ENCODE data around the gene CNTNAP2. TPM values are rescaled to one million over a fixed set of nuclear protein-coding genes. Genes with fewer than 3 reads are reported as not detected.

Gene CNTNAP2
- total and polyA plus RNA-seq, 9 of the 15 experiments (the other 6 are each of a cell fraction or from before 2014, with no cell fraction given) = 0.04 to 0.62 (median 0.09) TPM; not detected in 4

DNA sequence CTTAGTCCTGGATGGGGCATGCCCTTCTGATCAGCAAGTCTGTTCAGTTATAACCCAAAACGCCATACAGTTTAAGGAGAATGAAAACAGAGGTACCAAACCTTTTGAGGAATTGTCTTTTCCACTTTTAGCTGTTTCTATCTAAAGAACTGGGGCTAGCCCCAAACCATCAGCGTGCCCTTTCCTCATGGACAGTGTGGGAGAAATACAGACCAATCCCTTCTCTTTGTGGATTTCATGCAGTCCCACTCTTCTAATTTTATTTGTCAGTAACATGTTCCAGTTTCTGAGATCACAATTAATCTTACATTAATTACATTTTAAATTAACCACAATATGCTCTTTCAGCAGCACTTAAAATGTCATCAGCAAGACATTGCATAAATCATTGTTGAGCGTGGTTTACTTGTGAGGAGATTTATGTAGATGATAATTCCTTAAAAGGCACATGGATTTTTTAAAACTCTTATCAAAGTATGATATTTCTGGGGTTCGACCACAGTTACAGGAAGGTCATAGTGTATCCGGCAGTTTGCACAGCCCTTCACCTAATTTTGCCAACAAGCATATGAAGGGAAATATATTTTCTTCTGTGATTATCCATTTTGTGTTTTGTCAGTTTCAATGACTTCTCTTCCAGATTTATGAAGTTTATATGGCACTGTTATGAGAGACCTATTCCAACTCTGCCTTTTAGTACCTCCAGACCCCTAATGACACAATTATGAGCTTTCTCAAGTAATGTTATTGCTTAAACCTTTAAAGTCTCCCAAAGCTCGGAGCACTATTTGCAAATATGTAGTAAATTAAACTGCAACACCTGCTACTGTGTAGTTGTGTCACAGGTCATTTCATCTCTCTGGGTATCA, 1605.6 kb downstream of the CNTNAP2 start (continued):
- TF ChIP-seq, protein P1, sequence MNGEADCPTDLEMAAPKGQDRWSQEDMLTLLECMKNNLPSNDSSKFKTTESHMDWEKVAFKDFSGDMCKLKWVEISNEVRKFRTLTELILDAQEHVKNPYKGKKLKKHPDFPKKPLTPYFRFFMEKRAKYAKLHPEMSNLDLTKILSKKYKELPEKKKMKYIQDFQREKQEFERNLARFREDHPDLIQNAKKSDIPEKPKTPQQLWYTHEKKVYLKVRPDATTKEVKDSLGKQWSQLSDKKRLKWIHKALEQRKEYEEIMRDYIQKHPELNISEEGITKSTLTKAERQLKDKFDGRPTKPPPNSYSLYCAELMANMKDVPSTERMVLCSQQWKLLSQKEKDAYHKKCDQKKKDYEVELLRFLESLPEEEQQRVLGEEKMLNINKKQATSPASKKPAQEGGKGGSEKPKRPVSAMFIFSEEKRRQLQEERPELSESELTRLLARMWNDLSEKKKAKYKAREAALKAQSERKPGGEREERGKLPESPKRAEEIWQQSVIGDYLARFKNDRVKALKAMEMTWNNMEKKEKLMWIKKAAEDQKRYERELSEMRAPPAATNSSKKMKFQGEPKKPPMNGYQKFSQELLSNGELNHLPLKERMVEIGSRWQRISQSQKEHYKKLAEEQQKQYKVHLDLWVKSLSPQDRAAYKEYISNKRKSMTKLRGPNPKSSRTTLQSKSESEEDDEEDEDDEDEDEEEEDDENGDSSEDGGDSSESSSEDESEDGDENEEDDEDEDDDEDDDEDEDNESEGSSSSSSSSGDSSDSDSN (IDR thresholded peaks at IDR 0.05; ENCODE audit: borderline replicate concordance in 1 of 2, low read depth in 2 of 2, low read length in 2 of 2) = no peak
- TF ChIP-seq SIRT6 (IDR thresholded peaks at IDR 0.05; ENCODE audit: low read depth, low read length) = no peak

DNA sequence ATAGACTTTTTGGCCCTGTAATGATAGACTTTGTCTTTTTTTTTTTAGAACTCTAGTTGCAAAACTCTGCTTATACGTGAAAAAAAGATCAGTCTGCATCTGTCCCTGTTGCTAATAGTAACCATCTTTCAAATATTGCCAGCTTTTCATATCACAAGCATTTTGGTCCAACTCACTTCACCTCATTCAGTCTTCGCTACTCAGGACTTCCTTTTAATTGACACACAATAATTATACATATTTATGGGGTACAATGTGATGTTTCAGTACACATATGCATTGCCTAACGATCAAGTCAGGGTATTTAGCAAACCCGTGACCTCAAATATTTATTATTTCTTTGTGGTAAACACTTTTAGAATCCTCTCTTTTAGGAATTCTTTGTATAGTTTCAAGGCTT, 1606.9 kb downstream of the CNTNAP2 start:
- no peaks in the 10 kb centered on the region for H3K9me1 ChIP-seq (ENCODE audit: control insufficient read depth, insufficient read depth, low read length)
- no peak overlapping the region for H3K27ac ChIP-seq (ENCODE audit: extremely low read depth, low read depth, low read length)
- in situ Hi-C loops (cut with MboI) (no loop called here), intact Hi-C loops (cut with micrococcal nuclease) (no loop called here)
- ATAC-seq = no peak
- no peaks in the 10 kb centered on the region for H3K36me3 ChIP-seq (ENCODE audit: control insufficient read depth, insufficient read depth, low read length)
- POLR2A ChIA-PET = no interaction called here
- H2AFZ ChIP-seq (ENCODE audit: low read depth, low read length) = no peak overlapping the region
- no peak for TF ChIP-seq NCOA6 (IDR thresholded peaks at IDR 0.05)
- no peak for TF ChIP-seq CTBP1 (IDR thresholded peaks at IDR 0.05; ENCODE audit: borderline replicate concordance)
- no peak for TF ChIP-seq ZNF431 (CRISPR knock-in tag; IDR thresholded peaks at IDR 0.05)
- TF ChIP-seq CBFA2T3 (IDR thresholded peaks at IDR 0.05) = no peak
- TF ChIP-seq, protein P2, sequence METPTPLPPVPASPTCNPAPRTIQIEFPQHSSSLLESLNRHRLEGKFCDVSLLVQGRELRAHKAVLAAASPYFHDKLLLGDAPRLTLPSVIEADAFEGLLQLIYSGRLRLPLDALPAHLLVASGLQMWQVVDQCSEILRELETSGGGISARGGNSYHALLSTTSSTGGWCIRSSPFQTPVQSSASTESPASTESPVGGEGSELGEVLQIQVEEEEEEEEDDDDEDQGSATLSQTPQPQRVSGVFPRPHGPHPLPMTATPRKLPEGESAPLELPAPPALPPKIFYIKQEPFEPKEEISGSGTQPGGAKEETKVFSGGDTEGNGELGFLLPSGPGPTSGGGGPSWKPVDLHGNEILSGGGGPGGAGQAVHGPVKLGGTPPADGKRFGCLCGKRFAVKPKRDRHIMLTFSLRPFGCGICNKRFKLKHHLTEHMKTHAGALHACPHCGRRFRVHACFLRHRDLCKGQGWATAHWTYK (CRISPR knock-in tag; IDR thresholded peaks at IDR 0.05) = no peak
- TF ChIP-seq, protein P3, sequence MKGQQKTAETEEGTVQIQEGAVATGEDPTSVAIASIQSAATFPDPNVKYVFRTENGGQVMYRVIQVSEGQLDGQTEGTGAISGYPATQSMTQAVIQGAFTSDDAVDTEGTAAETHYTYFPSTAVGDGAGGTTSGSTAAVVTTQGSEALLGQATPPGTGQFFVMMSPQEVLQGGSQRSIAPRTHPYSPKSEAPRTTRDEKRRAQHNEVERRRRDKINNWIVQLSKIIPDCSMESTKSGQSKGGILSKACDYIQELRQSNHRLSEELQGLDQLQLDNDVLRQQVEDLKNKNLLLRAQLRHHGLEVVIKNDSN (CRISPR knock-in tag; IDR thresholded peaks at IDR 0.05) = no peak
- TF ChIP-seq PHTF2 (CRISPR knock-in tag; IDR thresholded peaks at IDR 0.05) = no peak
- no peak for TF ChIP-seq ZSCAN32 (CRISPR knock-in tag; IDR thresholded peaks at IDR 0.05)
- TF ChIP-seq BRD9 (IDR thresholded peaks at IDR 0.05; ENCODE audit: low read depth, partially characterized antibody) = no peak
- TF ChIP-seq, protein P4, sequence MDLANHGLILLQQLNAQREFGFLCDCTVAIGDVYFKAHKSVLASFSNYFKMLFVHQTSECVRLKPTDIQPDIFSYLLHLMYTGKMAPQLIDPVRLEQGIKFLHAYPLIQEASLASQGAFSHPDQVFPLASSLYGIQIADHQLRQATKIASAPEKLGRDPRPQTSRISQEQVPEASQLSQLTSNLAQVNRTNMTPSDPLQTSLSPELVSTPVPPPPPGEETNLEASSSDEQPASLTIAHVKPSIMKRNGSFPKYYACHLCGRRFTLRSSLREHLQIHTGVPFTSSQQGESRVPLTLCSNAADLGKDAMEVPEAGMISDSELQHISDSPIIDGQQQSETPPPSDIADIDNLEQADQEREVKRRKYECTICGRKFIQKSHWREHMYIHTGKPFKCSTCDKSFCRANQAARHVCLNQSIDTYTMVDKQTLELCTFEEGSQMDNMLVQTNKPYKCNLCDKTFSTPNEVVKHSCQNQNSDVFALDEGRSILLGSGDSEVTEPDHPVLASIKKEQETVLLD (IDR thresholded peaks at IDR 0.05) = no peak
- no peak for TF ChIP-seq NFXL1 (CRISPR knock-in tag; IDR thresholded peaks at IDR 0.05)
- TF ChIP-seq E2F1 (CRISPR knock-in tag; IDR thresholded peaks at IDR 0.05) = no peak
- no peak for FAIRE-seq
- no peaks in the 10 kb centered on the region for H3K4me1 ChIP-seq (replicated peaks in 1 of 2; ENCODE audit: control insufficient read depth in 2 of 2, insufficient read depth in 2 of 2, low read length in 2 of 2)
- 0% methylated on average over 4 of the region's 4 CpGs for WGBS (ENCODE audit: insufficient coverage, low coverage, missing lambda C conversion rate)
- no TSS peak for BruUV-seq (replicated peaks)
- no peaks in the 10 kb centered on the region for H3K27me3 ChIP-seq (ENCODE audit: control insufficient read depth in 2 of 2, insufficient read depth in 2 of 2, low read length in 2 of 2)
- no peaks in the 10 kb centered on the region for H3K9me3 ChIP-seq (replicated peaks; ENCODE audit: control insufficient read depth, insufficient read depth, low read depth, low read length)
- no peak for DNase-seq (ENCODE audit: extremely low read depth in 1 of 4, low spot score in 3 of 4)
- H3K79me2 ChIP-seq (ENCODE audit: control insufficient read depth, insufficient read depth, low read length) = no peaks in the 10 kb centered on the region
- no peak overlapping the region for H3K4me2 ChIP-seq (ENCODE audit: insufficient read depth, low read length)
- no peaks in the 10 kb centered on the region for H4K20me1 ChIP-seq (replicated peaks; ENCODE audit: control insufficient read depth, insufficient read depth, low read length)
- H3K9ac ChIP-seq (ENCODE audit: insufficient read depth in 1 of 2, low read depth in 2 of 2, low read length in 2 of 2) = no peak overlapping the region
- H3K4me3 ChIP-seq = no peak overlapping the region
- CTCF ChIA-PET (ENCODE audit: low intra/inter-chr PET ratio) = no interaction called here
